ENCODE measurements around the gene QPRT.
"Not testable (repeated sequence)": the region's sequence is repeated elsewhere in the genome, so short reads cannot be mapped to it uniquely, and the experiment has no call there.

The QPRT gene

GRCh38 chr16:29740630-29741015, 61.6 kb downstream of the QPRT start:
- not testable (repeated sequence) for DNase-seq (ENCODE audit: low read depth); H3K4me3 ChIP-seq (ENCODE audit: low read depth, low read length)

- H3K4me3 ChIP-seq (ENCODE audit: low read depth, low read length) = no peak overlapping the region
- DNase-seq (ENCODE audit: low read depth) = no peak
Measured at GRCh38 chr16:29742683-29743275, 63.8 kb downstream of the QPRT start.

- DNase-seq (ENCODE audit: low read depth) = no peak
- no peak overlapping the region for H3K4me3 ChIP-seq (ENCODE audit: low read depth, low read length)
Measured at GRCh38 chr16:29743475-29743826, 64.5 kb downstream of the QPRT start.

- DNase-seq (ENCODE audit: low read depth) = no peak
- H3K4me3 ChIP-seq (ENCODE audit: low read depth, low read length) = no peak overlapping the region
Measured at GRCh38 chr16:29743827-29744531, 65.0 kb downstream of the QPRT start.

- no peak overlapping the region for H3K4me3 ChIP-seq (ENCODE audit: low read depth, low read length)
- DNase-seq (ENCODE audit: low read depth) = no peak
Measured at GRCh38 chr16:29744541-29745101, 65.6 kb downstream of the QPRT start.

GRCh38 chr16:29745121-29745852, 66.3 kb downstream of the QPRT start:
- H3K4me3 ChIP-seq (ENCODE audit: low read depth, low read length) = no peak overlapping the region
- no peak for DNase-seq (ENCODE audit: low read depth)

- no peak for DNase-seq (ENCODE audit: low read depth)
Measured at GRCh38 chr16:29745853-29746345, 66.9 kb downstream of the QPRT start, which contains the start of gene C16orf54. C16orf54 (minus strand) TSS chr16:29745990; CDS start chr16:29744951, 1,039 bp downstream.

GRCh38 chr16:29746518-29746917, 67.5 kb downstream of the QPRT start:
- DNase-seq (ENCODE audit: low read depth); H3K4me3 ChIP-seq (ENCODE audit: low read depth, low read length): not testable (repeated sequence)

More at GRCh38 chr16:29745853-29746345, 66.9 kb downstream of the QPRT start, which contains the start of gene C16orf54:
- no peak within 1 kb of the TSS for H3K4me3 ChIP-seq (ENCODE audit: low read depth, low read length)
